Stomach (tissue), 9 donors: ENCODE measurements around the gene XRN1. TPM values are rescaled to one million over a fixed set of nuclear protein-coding genes. Genes with fewer than 3 reads are reported as not detected.
"Not testable (repeated sequence)": the region's sequence is repeated elsewhere in the genome, so short reads cannot be mapped to it uniquely, and the experiment has no call there.

Source experiments
- DNase-seq, 2 donors: peaks; one replicate each; pipeline versions ENCODE4 v3.0.0 to v3.0.0-alpha.2; 2013 to 2019
- H3K27ac ChIP-seq, 5 donors: fragments of 200-600 bp in 4 of 5; sonication (generic) in 4 of 5; one replicate each; pipeline ENCODE4 v1.5.1; 2013 to 2019; ENCODE audit warnings: mild to moderate bottlenecking in 1 of 5, moderate library complexity in 1 of 5
- H3K27me3 ChIP-seq, 3 donors: fragments of 200-600 bp; sonication (generic); one replicate each; pipeline ENCODE4 v1.5.1; 2017 to 2019; ENCODE audit warnings: mixed run types in 1 of 3
- H3K36me3 ChIP-seq, 4 donors: fragments of 200-600 bp; sonication (generic); 1 replicate in 3 of 4; 2 replicates in 1 of 4; pipeline ENCODE4 v1.5.1; 2016 to 2019
- H3K4me1 ChIP-seq, 4 donors: fragments of 200-600 bp; sonication (generic); one replicate each; pipeline ENCODE4 v1.5.1; 2016 to 2019
- H3K4me3 ChIP-seq, 4 donors: fragments of 200-600 bp; sonication (generic) in 3 of 4; one replicate each; pipeline ENCODE4 v1.5.1; 2016 to 2019; ENCODE audit warnings: mild to moderate bottlenecking in 1 of 4
- H3K9me3 ChIP-seq, 4 donors: fragments of 200-600 bp; sonication (generic); one replicate each; pipeline ENCODE4 v1.5.1; 2016 to 2019
- EP300 ChIP-seq: sonication (generic); formaldehyde crosslinking; IDR thresholded peaks from one replicate; pipeline ENCODE4 v1.6.1; 2017; ENCODE audit warnings: antibody characterized with exemption
- POLR2A ChIP-seq, 4 donors: fragments of 450-650 bp; IDR thresholded peaks; one replicate each; pipeline ENCODE4 v1.6.1; 2016; ENCODE audit warnings: antibody characterized with exemption in 4 of 4, control low read depth in 2 of 4, mild to moderate bottlenecking in 1 of 4, moderate library complexity in 1 of 4
- POLR2AphosphoS5 ChIP-seq, 3 donors: sonication (generic); formaldehyde crosslinking; IDR thresholded peaks; one replicate each; pipeline ENCODE4 v1.6.1; 2016; ENCODE audit warnings: antibody characterized with exemption in 3 of 3
- WGBS, 5 donors: extraction: QIAGEN DNeasy Blood & Tissue Kit in 3 of 5; methylation state at CpG; one replicate each; pipeline versions ENCODE4 v1.1.5 to v1.1.7; 2013 to 2018; 5-methylcytosine and 5-hydroxymethylcytosine counted together
- intact Hi-C: fragments of 100-400 bp; cut with DNase I; formaldehyde crosslinking; loops from one replicate; pipeline ENCODE4 v1.15.1; 2023; ENCODE audit warnings: low total_unique reads
- polyA plus RNA-seq, 3 donors: library from polyadenylated mRNA; stranded (reverse); fragments of 200-250 nt; gene quantifications; one replicate each; pipeline ENCODE4 v1.2.3, GENCODE V29; 2013
- total RNA-seq, 5 donors: library from RNA; depleted of rRNA; stranded (reverse); fragments of >200 nt; gene quantifications; one replicate each; pipeline versions ENCODE4 v1.1.0 to v1.2.3, GENCODE V29; 2014 to 2016
- TF ChIP-seq, protein P1 (sequence below), 7 experiments: fragments of 450-650 bp in 4 of 7; fragments of 200-600 bp in 3 of 7; sonication (generic) in 3 of 7; IDR thresholded peaks; one replicate each; pipeline ENCODE4 v1.5.1; 2016 to 2019; ENCODE audit warnings: antibody characterized with exemption in 7 of 7, control low read depth in 2 of 7, mild to moderate bottlenecking in 1 of 7
- donor health status: healthy with polysubstance abuse.
- donor health status: Bipolar disorder and iron deficiency.
- donor health status: healthy.

Gene XRN1
- total and polyA plus RNA-seq, 8 donors: 2.3 to 122 (median 25.9) TPM

DNA sequence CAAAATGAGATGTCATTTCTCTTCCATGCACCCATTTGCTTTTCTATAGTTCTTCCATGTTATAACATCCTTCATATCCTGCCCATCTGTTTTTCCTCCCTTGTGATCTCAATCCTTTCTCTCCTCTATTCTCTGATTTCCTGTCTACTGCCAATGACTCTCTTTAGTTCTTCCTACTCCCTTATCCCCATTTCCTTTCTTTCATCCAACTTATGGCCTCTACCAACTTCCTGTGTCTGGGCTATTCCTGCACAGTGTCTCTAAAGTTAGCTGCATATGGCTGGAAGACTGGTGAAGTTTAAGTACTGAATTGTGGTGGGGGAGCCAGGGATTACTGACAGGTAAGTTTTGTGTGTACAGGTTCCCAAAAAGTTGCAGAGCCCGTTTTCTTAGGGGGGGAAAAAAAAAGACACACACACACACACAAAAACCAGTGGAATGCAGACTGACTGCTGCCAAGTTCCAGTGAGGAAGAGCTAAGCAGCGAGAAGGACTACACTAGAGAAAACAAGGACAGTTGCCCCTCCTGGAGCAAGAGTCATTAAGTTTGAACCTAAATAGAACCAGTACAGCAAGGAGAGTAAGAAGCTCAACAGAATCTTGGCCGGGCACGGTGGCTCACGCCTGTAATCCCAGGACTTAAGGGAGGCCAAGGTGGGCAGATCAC lies 28.8 kb downstream of the XRN1 start:
- Histone ChIP-seq H3K27ac (no peak overlapping the region), H3K4me3 (no peak overlapping the region), H3K9me3 (no peaks in the 10 kb centered on the region), H3K27me3 (no peaks in the 10 kb centered on the region), H3K4me1 (no peaks in the 10 kb centered on the region), H3K36me3 (peaks cover 14 to 100% (median 96%) of the 10 kb centered on the region in 4 donors)
- TF ChIP-seq, protein P1, sequence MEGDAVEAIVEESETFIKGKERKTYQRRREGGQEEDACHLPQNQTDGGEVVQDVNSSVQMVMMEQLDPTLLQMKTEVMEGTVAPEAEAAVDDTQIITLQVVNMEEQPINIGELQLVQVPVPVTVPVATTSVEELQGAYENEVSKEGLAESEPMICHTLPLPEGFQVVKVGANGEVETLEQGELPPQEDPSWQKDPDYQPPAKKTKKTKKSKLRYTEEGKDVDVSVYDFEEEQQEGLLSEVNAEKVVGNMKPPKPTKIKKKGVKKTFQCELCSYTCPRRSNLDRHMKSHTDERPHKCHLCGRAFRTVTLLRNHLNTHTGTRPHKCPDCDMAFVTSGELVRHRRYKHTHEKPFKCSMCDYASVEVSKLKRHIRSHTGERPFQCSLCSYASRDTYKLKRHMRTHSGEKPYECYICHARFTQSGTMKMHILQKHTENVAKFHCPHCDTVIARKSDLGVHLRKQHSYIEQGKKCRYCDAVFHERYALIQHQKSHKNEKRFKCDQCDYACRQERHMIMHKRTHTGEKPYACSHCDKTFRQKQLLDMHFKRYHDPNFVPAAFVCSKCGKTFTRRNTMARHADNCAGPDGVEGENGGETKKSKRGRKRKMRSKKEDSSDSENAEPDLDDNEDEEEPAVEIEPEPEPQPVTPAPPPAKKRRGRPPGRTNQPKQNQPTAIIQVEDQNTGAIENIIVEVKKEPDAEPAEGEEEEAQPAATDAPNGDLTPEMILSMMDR (IDR thresholded peaks at IDR 0.05): no peak
- TF ChIP-seq POLR2A (IDR thresholded peaks at IDR 0.05) (no peak), EP300 (no peak), POLR2AphosphoS5 (IDR thresholded peaks at IDR 0.05) (no peak)
- intact Hi-C loops: no loop called here
- 85 to 96% (median 89%) methylated on average over 5 of the region's 5 CpGs for WGBS, 5 donors
- no peak for DNase-seq

DNA sequence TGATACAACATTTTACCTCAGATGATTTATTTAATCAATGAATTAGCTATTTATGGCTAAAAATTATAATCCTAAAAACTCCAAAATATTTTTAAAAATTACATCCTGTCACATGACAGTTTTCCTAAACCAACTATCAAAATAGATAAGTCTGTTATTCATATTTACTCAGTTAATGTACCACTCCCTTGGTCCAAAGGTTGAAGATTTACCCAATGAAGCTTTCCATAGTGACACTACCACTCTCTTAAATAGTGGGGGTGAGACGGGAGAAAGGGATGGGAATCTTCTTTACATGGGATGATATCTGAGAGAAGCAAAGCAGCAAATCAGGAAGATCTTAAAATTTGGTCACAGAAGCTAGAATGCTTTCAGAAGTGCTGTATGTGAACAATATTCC lies 30.5 kb downstream of the XRN1 start:
- TF ChIP-seq, protein P1 (IDR thresholded peaks at IDR 0.05): no peak
- TF ChIP-seq POLR2A (IDR thresholded peaks at IDR 0.05) (no peak), EP300 (no peak), POLR2AphosphoS5 (IDR thresholded peaks at IDR 0.05) (no peak)
- 63 to 81% (median 74%) methylated on average over 1 of the region's 1 CpG for WGBS, 5 donors
- DNase-seq: no peak
- no peak overlapping the region for H3K27ac ChIP-seq
- H3K4me3 ChIP-seq: no peak overlapping the region
- intact Hi-C loops: no loop called here
- no peaks in the 10 kb centered on the region for H3K4me1 ChIP-seq
- peaks cover 16 to 100% (median 97%) of the 10 kb centered on the region in 4 donors for H3K36me3 ChIP-seq
- H3K27me3 ChIP-seq: no peaks in the 10 kb centered on the region
- no peaks in the 10 kb centered on the region for H3K9me3 ChIP-seq

DNA sequence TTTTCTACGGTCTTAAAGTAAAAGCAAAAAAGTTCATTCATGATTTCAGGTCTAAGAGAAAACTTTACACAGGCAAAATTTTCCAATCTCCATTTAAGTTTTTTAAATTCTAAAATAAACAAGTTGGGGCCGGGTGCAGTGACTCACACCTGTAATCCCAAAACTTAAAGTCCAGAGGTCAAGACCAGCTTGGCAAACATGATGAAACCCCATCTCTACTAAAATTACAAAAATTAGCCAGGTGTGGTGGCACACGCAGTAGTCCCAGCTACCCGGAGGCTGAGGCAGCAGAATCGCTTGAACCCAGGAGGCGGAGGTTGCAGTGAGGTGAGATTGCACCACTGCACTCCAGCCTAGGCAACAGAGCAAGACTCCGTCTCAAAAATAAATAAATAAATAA lies 47.3 kb downstream of the XRN1 start:
- intact Hi-C loops: not testable (repeated sequence)
- H3K36me3 ChIP-seq: peaks cover 25 to 100% (median 96%) of the 10 kb centered on the region in 4 donors
- 87 to 92% (median 91%) methylated on average over 7 of the region's 7 CpGs for WGBS, 5 donors

DNA sequence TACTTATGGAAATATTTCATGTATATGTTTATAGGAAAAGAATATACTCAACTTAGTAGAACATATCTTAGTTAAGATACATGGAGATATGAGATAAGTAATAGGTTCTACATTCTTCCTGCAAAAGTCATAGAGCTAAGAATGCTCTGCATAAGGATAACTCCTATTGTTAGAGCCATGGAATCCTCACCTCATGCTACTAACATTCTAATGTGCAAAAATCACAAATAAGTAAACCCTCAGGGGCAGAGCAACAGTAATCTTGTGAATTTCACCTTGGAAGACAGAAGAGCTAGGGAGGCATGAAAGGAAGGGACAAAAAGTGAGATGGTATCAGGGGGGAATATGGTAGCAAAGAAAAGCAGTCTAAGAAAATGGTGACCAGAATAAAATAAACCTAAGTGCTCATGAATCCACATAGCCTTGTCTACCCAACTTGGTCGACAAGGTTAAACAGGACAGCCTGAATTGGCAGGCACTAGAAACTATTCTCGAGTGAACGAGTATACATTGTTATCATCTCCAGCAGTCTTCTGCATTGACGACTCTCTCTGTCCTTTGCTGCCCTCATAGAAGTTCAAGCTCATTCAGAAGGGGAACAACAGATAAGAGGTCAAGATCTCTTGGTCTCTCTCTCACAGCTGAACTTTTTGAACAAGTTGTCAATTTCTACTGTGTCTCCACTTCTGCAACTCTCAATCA lies 52.8 kb downstream of the XRN1 start:
- no peak for DNase-seq
- WGBS, 5 donors: 79 to 93% (median 87%) methylated on average over 4 of the region's 4 CpGs
- Histone ChIP-seq H3K27me3 (no peaks in the 10 kb centered on the region), H3K27ac (no peak overlapping the region), H3K4me3 (no peak overlapping the region), H3K4me1 (no peaks in the 10 kb centered on the region), H3K9me3 (no peaks in the 10 kb centered on the region), H3K36me3 (peaks cover 31 to 90% (median 87%) of the 10 kb centered on the region in 4 donors)
- intact Hi-C loops: no loop called here
- TF ChIP-seq POLR2A (IDR thresholded peaks at IDR 0.05) (no peak), POLR2AphosphoS5 (IDR thresholded peaks at IDR 0.05) (no peak), EP300 (no peak)
- TF ChIP-seq, protein P1 (IDR thresholded peaks at IDR 0.05): no peak

More for the DNA sequence above, 47.3 kb downstream of the XRN1 start:
- H3K4me3 ChIP-seq, H3K27me3 ChIP-seq, H3K4me1 ChIP-seq, DNase-seq, H3K27ac ChIP-seq, H3K9me3 ChIP-seq: not testable (repeated sequence)

DNA sequence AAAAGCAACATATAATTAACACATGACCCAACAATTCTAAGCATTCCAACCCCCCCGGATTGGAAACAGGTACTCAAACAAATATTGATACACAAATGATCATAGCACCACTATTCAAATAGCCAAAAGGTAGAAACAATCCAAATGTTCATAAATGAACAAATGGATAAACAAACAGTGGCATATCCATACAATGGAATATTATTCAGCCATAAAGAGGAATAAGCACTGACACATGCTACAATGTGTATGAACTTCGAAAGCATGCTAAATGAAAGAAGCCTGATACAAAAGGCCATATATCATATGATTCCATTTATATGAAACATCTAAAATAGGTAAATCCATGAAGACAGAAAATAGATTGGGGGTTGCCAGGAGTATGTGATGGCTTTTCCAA lies 62.8 kb downstream of the XRN1 start:
- no peaks in the 10 kb centered on the region for H3K27me3 ChIP-seq
- no peak for DNase-seq
- no peaks in the 10 kb centered on the region for H3K4me1 ChIP-seq
- peaks cover 0 to 6% (median 0%) of the 10 kb centered on the region in 4 donors for H3K9me3 ChIP-seq
- TF ChIP-seq POLR2A (IDR thresholded peaks at IDR 0.05) (no peak), POLR2AphosphoS5 (IDR thresholded peaks at IDR 0.05) (no peak), EP300 (no peak)
- TF ChIP-seq, protein P1 (IDR thresholded peaks at IDR 0.05): no peak
- H3K36me3 ChIP-seq: peaks cover 39 to 98% (median 90%) of the 10 kb centered on the region in 4 donors
- no peak overlapping the region for H3K27ac ChIP-seq
- intact Hi-C loops: no loop called here
- 95 to 100% (median 98%) methylated on average over 2 of the region's 2 CpGs for WGBS, 5 donors
- no peak overlapping the region for H3K4me3 ChIP-seq
